ES-I3 (cell line): ENCODE measurements around the gene CPT1A.
"Not testable (repeated sequence)": the region's sequence is repeated elsewhere in the genome, so short reads cannot be mapped to it uniquely, and the experiment has no call there.

Source experiments
- H3K36me3 ChIP-seq: 2 replicates; pipeline ENCODE4 v1.6.1; 2013; ENCODE audit warnings: mild to moderate bottlenecking, low read length, control low read depth, moderate library complexity; ENCODE audit not compliant: insufficient read depth
- H3K4me1 ChIP-seq: 2 replicates; pipeline ENCODE4 v1.6.1; 2013; ENCODE audit warnings: mild to moderate bottlenecking, control low read depth, low read length; ENCODE audit not compliant: insufficient read depth
- H3K9ac ChIP-seq: 2 replicates; pipeline ENCODE4 v1.6.1; 2013; ENCODE audit warnings: low read depth, mild to moderate bottlenecking, low read length, moderate library complexity
- H3K9me3 ChIP-seq: 2 replicates; pipeline ENCODE4 v1.6.1; 2013; ENCODE audit warnings: mild to moderate bottlenecking, low read length, moderate library complexity; ENCODE audit not compliant: control insufficient read depth, insufficient read depth

Gene CPT1A

GRCh38 chr11:68841718-68842426, at the start of gene CPT1A:
Gene CPT1A (minus strand): TSS chr11:68841916. CDS start chr11:68815474, 26,442 bp downstream.
- Histone ChIP-seq H3K4me1 (peaks cover 10% of the 10 kb centered on the region), H3K36me3 (no peaks in the 10 kb centered on the region), H3K9me3 (no peaks in the 10 kb centered on the region), H3K9ac (peak within 1 kb of the TSS; percentile 76; the same call in 1 of the 2 replicates)

GRCh38 chr11:68890490-68891231, 48.9 kb upstream of the CPT1A start:
- Histone ChIP-seq H3K36me3 (peaks cover 11% of the 10 kb centered on the region; the same call in 1 of the 2 replicates), H3K9me3 (no peaks in the 10 kb centered on the region), H3K9ac (no peak overlapping the region), H3K4me1 (no peaks in the 10 kb centered on the region; the same call in 1 of the 2 replicates)

GRCh38 chr11:68889948-68890446, 48.3 kb upstream of the CPT1A start:
- Histone ChIP-seq H3K9ac (no peak overlapping the region), H3K4me1 (no peaks in the 10 kb centered on the region; the same call in 1 of the 2 replicates), H3K9me3 (no peaks in the 10 kb centered on the region), H3K36me3 (peaks cover 11% of the 10 kb centered on the region; the same call in 1 of the 2 replicates)

- not testable (repeated sequence) for H3K9ac ChIP-seq, H3K4me1 ChIP-seq, H3K9me3 ChIP-seq, H3K36me3 ChIP-seq
Measured at GRCh38 chr11:68884827-68885226, 43.1 kb upstream of the CPT1A start.

GRCh38 chr11:68882391-68882790, 40.7 kb upstream of the CPT1A start:
- Histone ChIP-seq H3K9ac (no peak overlapping the region), H3K4me1 (no peaks in the 10 kb centered on the region), H3K36me3 (no peaks in the 10 kb centered on the region; the same call in 1 of the 2 replicates), H3K9me3 (no peaks in the 10 kb centered on the region)

- no peaks in the 10 kb centered on the region; the same call in 1 of the 2 replicates for H3K36me3 ChIP-seq
- no peaks in the 10 kb centered on the region for H3K4me1 ChIP-seq
- H3K9me3 ChIP-seq, result no peaks in the 10 kb centered on the region
- H3K9ac ChIP-seq, result no peak overlapping the region
Measured at GRCh38 chr11:68881320-68881719, 39.6 kb upstream of the CPT1A start.

GRCh38 chr11:68880851-68881250, 39.1 kb upstream of the CPT1A start:
- Histone ChIP-seq H3K36me3 (no peaks in the 10 kb centered on the region; the same call in 1 of the 2 replicates), H3K9ac (no peak overlapping the region), H3K9me3 (no peaks in the 10 kb centered on the region), H3K4me1 (no peaks in the 10 kb centered on the region)

- Histone ChIP-seq H3K9me3 (no peaks in the 10 kb centered on the region), H3K9ac (no peak overlapping the region), H3K4me1 (no peaks in the 10 kb centered on the region), H3K36me3 (no peaks in the 10 kb centered on the region; the same call in 1 of the 2 replicates)
Measured at GRCh38 chr11:68878022-68878421, 36.3 kb upstream of the CPT1A start.

GRCh38 chr11:68872216-68873003, 30.7 kb upstream of the CPT1A start:
- H3K36me3 ChIP-seq, result no peaks in the 10 kb centered on the region
- peaks cover 14% of the 10 kb centered on the region for H3K4me1 ChIP-seq
- H3K9me3 ChIP-seq, result no peaks in the 10 kb centered on the region
- no peak overlapping the region for H3K9ac ChIP-seq

- peaks cover 14% of the 10 kb centered on the region for H3K4me1 ChIP-seq
- H3K9ac ChIP-seq, result peak overlapping the region; percentile 54; the same call in 1 of the 2 replicates
- H3K36me3 ChIP-seq, result no peaks in the 10 kb centered on the region
- H3K9me3 ChIP-seq, result no peaks in the 10 kb centered on the region
Measured at GRCh38 chr11:68870470-68870869, 28.8 kb upstream of the CPT1A start.

- Histone ChIP-seq H3K36me3 (no peaks in the 10 kb centered on the region), H3K9ac (no peak overlapping the region), H3K4me1 (peaks cover 14% of the 10 kb centered on the region), H3K9me3 (peaks cover 5% of the 10 kb centered on the region; the same call in 1 of the 2 replicates)
Measured at GRCh38 chr11:68868221-68868835, 26.6 kb upstream of the CPT1A start.

- Histone ChIP-seq H3K4me1 (peaks cover 14% of the 10 kb centered on the region), H3K9me3 (peaks cover 7% of the 10 kb centered on the region; the same call in 1 of the 2 replicates), H3K9ac (no peak overlapping the region), H3K36me3 (no peaks in the 10 kb centered on the region)
Measured at GRCh38 chr11:68867066-68867465, 25.4 kb upstream of the CPT1A start.

GRCh38 chr11:68865241-68865640, 23.5 kb upstream of the CPT1A start:
- peaks cover 11% of the 10 kb centered on the region for H3K4me1 ChIP-seq
- H3K36me3 ChIP-seq, result no peaks in the 10 kb centered on the region
- peaks cover 7% of the 10 kb centered on the region; the same call in 1 of the 2 replicates for H3K9me3 ChIP-seq
- H3K9ac ChIP-seq, result no peak overlapping the region
